H1 (cell line): ENCODE measurements around the gene FAAH.

ENCODE experiments used
- EZH2 ChIP-seq: fragments of 200-600 bp; sonication (generic); IDR thresholded peaks from 2 replicates; pipeline ENCODE4 v1.7.1; 2012; ENCODE audit warnings: low read depth, mild to moderate bottlenecking, moderate library complexity, low read length, inconsistent platforms; ENCODE audit not compliant: severe bottlenecking
- JUN ChIP-seq: IDR thresholded peaks from 2 replicates; pipeline ENCODE4 v1.6.1; 2011; ENCODE audit warnings: low read depth, mild to moderate bottlenecking, improper control_type of control experiment, low read length
- KDM5A ChIP-seq: fragments of 200-600 bp; IDR thresholded peaks from 2 replicates; pipeline ENCODE4 v1.7.1; 2012; ENCODE audit warnings: mild to moderate bottlenecking, low read length, inconsistent platforms, mixed read lengths
- POLR2A ChIP-seq, 2 experiments: IDR thresholded peaks; 1 replicate in 1 of 2; 2 replicates in 1 of 2; pipeline ENCODE4 v1.6.1; 2011; ENCODE audit warnings: low read depth in 2 of 2, low read length in 2 of 2, mild to moderate bottlenecking in 2 of 2; ENCODE audit errors: control extremely low read depth in 1 of 2
- POLR2AphosphoS5 ChIP-seq: IDR thresholded peaks from 2 replicates; pipeline ENCODE4 v1.6.1; 2011; ENCODE audit warnings: low read depth, low read length
- SP1 ChIP-seq: IDR thresholded peaks from 2 replicates; pipeline ENCODE4 v1.6.1; 2011; ENCODE audit warnings: low read depth, low read length
- YY1 ChIP-seq: IDR thresholded peaks from 2 replicates; pipeline ENCODE4 v1.6.1; 2011; ENCODE audit warnings: low read depth, mild to moderate bottlenecking, low read length
- ZNF274 ChIP-seq: IDR thresholded peaks from 2 replicates; pipeline ENCODE4 v1.7.0; 2012; ENCODE audit warnings: low read length, borderline replicate concordance; ENCODE audit errors: extremely low read depth
- TF ChIP-seq, protein P1 (sequence below): IDR thresholded peaks from 2 replicates; pipeline ENCODE4 v1.6.1; 2011; ENCODE audit warnings: low read depth, mild to moderate bottlenecking, low read length; ENCODE audit not compliant: insufficient read depth
- TF ChIP-seq, protein P2 (sequence below), 3 experiments: IDR thresholded peaks; 1 replicate in 2 of 3; 2 replicates in 1 of 3; pipeline versions ENCODE4 v1.5.1 to v1.6.1; 2011; ENCODE audit warnings: low read length in 3 of 3, mild to moderate bottlenecking in 3 of 3, inconsistent platforms in 2 of 3, low read depth in 1 of 3, moderate library complexity in 1 of 3; ENCODE audit not compliant: insufficient read depth in 1 of 3; ENCODE audit errors: control extremely low read depth in 1 of 3

GRCh38 chr1:46413596-46413985 lies 19.5 kb downstream of the FAAH start:
- TF ChIP-seq, protein P1, sequence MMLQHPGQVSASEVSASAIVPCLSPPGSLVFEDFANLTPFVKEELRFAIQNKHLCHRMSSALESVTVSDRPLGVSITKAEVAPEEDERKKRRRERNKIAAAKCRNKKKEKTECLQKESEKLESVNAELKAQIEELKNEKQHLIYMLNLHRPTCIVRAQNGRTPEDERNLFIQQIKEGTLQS, result no peak
- no peak for TF ChIP-seq KDM5A
- TF ChIP-seq, protein P2, sequence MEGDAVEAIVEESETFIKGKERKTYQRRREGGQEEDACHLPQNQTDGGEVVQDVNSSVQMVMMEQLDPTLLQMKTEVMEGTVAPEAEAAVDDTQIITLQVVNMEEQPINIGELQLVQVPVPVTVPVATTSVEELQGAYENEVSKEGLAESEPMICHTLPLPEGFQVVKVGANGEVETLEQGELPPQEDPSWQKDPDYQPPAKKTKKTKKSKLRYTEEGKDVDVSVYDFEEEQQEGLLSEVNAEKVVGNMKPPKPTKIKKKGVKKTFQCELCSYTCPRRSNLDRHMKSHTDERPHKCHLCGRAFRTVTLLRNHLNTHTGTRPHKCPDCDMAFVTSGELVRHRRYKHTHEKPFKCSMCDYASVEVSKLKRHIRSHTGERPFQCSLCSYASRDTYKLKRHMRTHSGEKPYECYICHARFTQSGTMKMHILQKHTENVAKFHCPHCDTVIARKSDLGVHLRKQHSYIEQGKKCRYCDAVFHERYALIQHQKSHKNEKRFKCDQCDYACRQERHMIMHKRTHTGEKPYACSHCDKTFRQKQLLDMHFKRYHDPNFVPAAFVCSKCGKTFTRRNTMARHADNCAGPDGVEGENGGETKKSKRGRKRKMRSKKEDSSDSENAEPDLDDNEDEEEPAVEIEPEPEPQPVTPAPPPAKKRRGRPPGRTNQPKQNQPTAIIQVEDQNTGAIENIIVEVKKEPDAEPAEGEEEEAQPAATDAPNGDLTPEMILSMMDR (IDR thresholded peaks at IDR 0.05; ENCODE audit: control extremely low read depth in 1 of 3, insufficient read depth in 1 of 3, low read depth in 1 of 3, low read length in 3 of 3), result peak in 2 of 3 experiments; percentile 59 to 70; a peak in 3 of 4 replicates
- no peak for TF ChIP-seq SP1
- TF ChIP-seq YY1, result no peak
- no peak for TF ChIP-seq EZH2
- TF ChIP-seq JUN, result no peak
- TF ChIP-seq POLR2AphosphoS5, result no peak
- TF ChIP-seq ZNF274, result no peak
- TF ChIP-seq POLR2A (IDR thresholded peaks at IDR 0.05; ENCODE audit: control extremely low read depth in 1 of 2, low read depth in 2 of 2, low read length in 2 of 2), result no peak
